Smooth muscle cell (in vitro differentiated cells): ENCODE data around the gene MRPL53. TPM values are rescaled to one million over a fixed set of nuclear protein-coding genes. Genes with fewer than 3 reads are reported as not detected.

Source experiments
- DNase-seq: peaks from one replicate; lab custom pipeline; 2025; ENCODE audit not compliant: unreplicated experiment; lab: John Stamatoyannopoulos, UW
- H2AFZ ChIP-seq: fragments of 200-600 bp; sonication (generic); 2 replicates; pipeline ENCODE4 v1.6.0; 2016; ENCODE audit warnings: antibody characterized with exemption, low read depth, mild to moderate bottlenecking
- H3F3A ChIP-seq: fragments of 200-600 bp; sonication (generic); 2 replicates; pipeline ENCODE4 v1.6.0; 2017; ENCODE audit warnings: antibody characterized with exemption, low read depth
- H3K27ac ChIP-seq: fragments of 200-600 bp; sonication (generic); 2 replicates; pipeline ENCODE4 v1.5.1; 2016; ENCODE audit warnings: low read depth, mild to moderate bottlenecking
- H3K27me3 ChIP-seq: fragments of 200-600 bp; sonication (generic); 2 replicates; pipeline ENCODE4 v1.6.1; 2016; ENCODE audit warnings: low read depth, mild to moderate bottlenecking
- H3K36me3 ChIP-seq: fragments of 200-600 bp; sonication (generic); 2 replicates; pipeline ENCODE4 v1.5.1; 2016; ENCODE audit warnings: low read depth
- H3K4me1 ChIP-seq: fragments of 200-600 bp; sonication (generic); 2 replicates; pipeline ENCODE4 v1.5.1; 2016; ENCODE audit warnings: low read depth
- H3K4me2 ChIP-seq: fragments of 200-600 bp; sonication (generic); 2 replicates; pipeline ENCODE4 v1.6.0; 2016; ENCODE audit warnings: mild to moderate bottlenecking
- H3K4me3 ChIP-seq: fragments of 200-600 bp; sonication (generic); 2 replicates; pipeline ENCODE4 v1.5.1; 2016; ENCODE audit warnings: mild to moderate bottlenecking
- H3K79me2 ChIP-seq: fragments of 200-600 bp; sonication (generic); 2 replicates; pipeline ENCODE4 v1.6.0; 2016; ENCODE audit warnings: low read depth, mild to moderate bottlenecking
- H3K9ac ChIP-seq: fragments of 200-600 bp; sonication (generic); 2 replicates; pipeline ENCODE4 v1.6.0; 2016; ENCODE audit warnings: low read depth
- H3K9me3 ChIP-seq: fragments of 200-600 bp; sonication (generic); replicated peaks from 2 replicates; pipeline ENCODE4 v1.5.1; 2016; ENCODE audit warnings: low read depth
- H4K20me1 ChIP-seq: fragments of 200-600 bp; sonication (generic); 2 replicates; pipeline ENCODE4 v1.6.0; 2016; ENCODE audit warnings: low read depth
- CTCF ChIP-seq: fragments of 200-600 bp; sonication (generic); IDR thresholded peaks from 2 replicates; pipeline ENCODE4 v1.5.1; 2017; ENCODE audit warnings: borderline replicate concordance, mild to moderate bottlenecking, antibody characterized with exemption; ENCODE audit not compliant: insufficient read depth, poor library complexity, severe bottlenecking
- whole genome bisulfite sequencing: methylation state at CpG from one replicate; pipeline ENCODE4 v1.1.7; 2016; ENCODE audit warnings: low lambda C conversion rate; 5-methylcytosine and 5-hydroxymethylcytosine counted together
- polyA plus RNA-seq: library from polyadenylated mRNA; unstranded; fragments of >200 nt; fragmentation: Nextera tagmentation; extraction: Ambion mirVana; gene quantifications from 2 replicates; pipeline ENCODE4 v1.2.1, GENCODE V29; 2016
- total RNA-seq: library from RNA; depleted of rRNA; stranded (reverse); fragments of >200 nt; gene quantifications from 2 replicates; pipeline ENCODE4 v1.2.3, GENCODE V29; 2014

Gene MRPL53
- total and polyA plus RNA-seq, 2 experiments from 2014 or later, result 12.0 to 76.8 TPM

- Histone ChIP-seq H3K79me2 (peaks cover 56% of the 10 kb centered on the region), H3K4me1 (peaks cover 30% of the 10 kb centered on the region), H3K27ac (peak overlapping the region; percentile 93), H3K27me3 (no peaks in the 10 kb centered on the region), H2AFZ (no peak overlapping the region), H3K4me2 (peak overlapping the region; percentile 96), H3K9ac (peak overlapping the region; percentile 82), H3K4me3 (peak overlapping the region; percentile 61), H3K9me3 (no peaks in the 10 kb centered on the region), H3F3A (peaks cover 15% of the 10 kb centered on the region), H4K20me1 (peaks cover 49% of the 10 kb centered on the region), H3K36me3 (no peaks in the 10 kb centered on the region)
- WGBS, result 9% methylated on average over 14 of the region's 14 CpGs
- DNase-seq, result peak; percentile 60
- no peak for TF ChIP-seq CTCF
These were observed 32.6 kb downstream of the MRPL53 start for GRCh38 chr2:74439803-74440377.

- H3K27ac ChIP-seq, result peak overlapping the region; percentile 93
- no peaks in the 10 kb centered on the region for H3K9me3 ChIP-seq
- no peak for TF ChIP-seq CTCF
- H2AFZ ChIP-seq, result no peak overlapping the region
- peak overlapping the region; percentile 82 for H3K9ac ChIP-seq
- peaks cover 15% of the 10 kb centered on the region for H3F3A ChIP-seq
- DNase-seq, result no peak
- peaks cover 62% of the 10 kb centered on the region for H3K79me2 ChIP-seq
- peaks cover 54% of the 10 kb centered on the region for H4K20me1 ChIP-seq
- peak overlapping the region; percentile 96 for H3K4me2 ChIP-seq
- H3K27me3 ChIP-seq, result no peaks in the 10 kb centered on the region
- H3K4me3 ChIP-seq, result peak overlapping the region; percentile 61
- peaks cover 30% of the 10 kb centered on the region for H3K4me1 ChIP-seq
- WGBS, result 57% methylated on average over 3 of the region's 3 CpGs
- H3K36me3 ChIP-seq, result no peaks in the 10 kb centered on the region
These were observed 33.1 kb downstream of the MRPL53 start for GRCh38 chr2:74439373-74439772.

GRCh38 chr2:74438248-74438647, 34.2 kb downstream of the MRPL53 start:
- H3K4me1 ChIP-seq, result peaks cover 30% of the 10 kb centered on the region
- no peak for DNase-seq
- no peaks in the 10 kb centered on the region for H3K9me3 ChIP-seq
- H3K4me3 ChIP-seq, result peak overlapping the region; percentile 61
- H3K79me2 ChIP-seq, result peaks cover 73% of the 10 kb centered on the region
- H4K20me1 ChIP-seq, result peaks cover 64% of the 10 kb centered on the region
- peak overlapping the region; percentile 96 for H3K4me2 ChIP-seq
- TF ChIP-seq CTCF, result no peak
- WGBS, result 100% methylated on average over 1 of the region's 1 CpG
- no peak overlapping the region for H3K9ac ChIP-seq
- H3F3A ChIP-seq, result peaks cover 15% of the 10 kb centered on the region
- H2AFZ ChIP-seq, result no peak overlapping the region
- peak overlapping the region; percentile 93 for H3K27ac ChIP-seq
- no peaks in the 10 kb centered on the region for H3K36me3 ChIP-seq
- H3K27me3 ChIP-seq, result no peaks in the 10 kb centered on the region
